ENCODE measurements around the gene CCDC102A. TPM values are rescaled to one million over a fixed set of nuclear protein-coding genes. Genes with fewer than 3 reads are reported as not detected.

CCDC102A gene
- total RNA-seq, 1 donor from 2014 or later, result 11.2 TPM

DNA sequence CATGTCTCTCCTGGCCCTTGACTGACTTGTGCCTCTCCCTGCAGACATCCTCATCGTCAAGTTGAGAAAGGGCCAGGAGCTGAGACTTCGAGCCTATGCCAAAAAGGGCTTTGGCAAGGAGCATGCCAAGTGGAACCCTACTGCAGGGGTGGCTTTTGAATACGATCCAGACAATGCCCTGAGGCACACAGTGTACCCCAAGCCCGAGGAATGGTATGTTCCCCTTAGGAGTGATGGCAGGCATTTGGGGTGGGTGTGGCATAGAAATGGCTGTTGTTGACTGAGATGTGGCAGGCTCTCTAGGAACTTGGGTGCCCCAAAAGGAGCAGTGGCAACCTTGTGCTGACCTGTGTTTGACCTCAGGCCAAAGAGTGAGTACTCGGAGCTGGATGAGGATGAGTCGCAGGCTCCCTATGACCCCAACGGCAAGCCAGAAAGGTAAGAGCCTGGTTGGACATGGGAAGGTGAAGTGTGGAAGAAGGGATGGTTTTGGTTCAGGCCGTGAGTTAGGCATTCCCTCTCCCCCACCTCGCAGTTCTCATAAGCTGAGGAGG, 66.4 kb downstream of the CCDC102A start:
- intact Hi-C loops (cut with micrococcal nuclease), result no loop called here

DNA sequence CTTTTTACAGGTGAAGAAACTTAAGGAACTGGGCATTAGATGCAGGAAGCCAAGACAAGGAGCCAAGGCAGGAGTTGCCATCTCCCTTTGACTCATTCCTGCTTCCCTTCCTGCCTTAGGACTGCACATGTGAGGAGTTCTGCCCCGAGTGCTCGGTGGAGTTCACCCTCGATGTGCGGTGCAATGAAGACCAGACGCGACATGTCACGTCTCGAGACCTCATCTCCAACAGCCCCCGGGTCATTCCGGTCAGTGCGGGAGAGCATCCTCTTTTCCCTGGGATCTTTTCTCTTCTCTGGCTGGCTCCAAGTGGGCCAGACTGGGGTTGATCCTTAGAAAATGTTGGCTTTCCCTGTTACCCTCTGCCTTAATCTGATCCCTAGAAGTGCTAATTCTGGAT, 67.3 kb downstream of the CCDC102A start:
- intact Hi-C loops (cut with micrococcal nuclease), result no loop called here

GRCh38 chr16:57468346-57468745, 68.0 kb downstream of the CCDC102A start:
- intact Hi-C loops (cut with micrococcal nuclease), result no loop called here

- intact Hi-C loops (cut with micrococcal nuclease), result no loop called here
Observed at GRCh38 chr16:57464523-57464922, 71.8 kb downstream of the CCDC102A start.

GRCh38 chr16:57462978-57463362, 73.4 kb downstream of the CCDC102A start:
- intact Hi-C loops (cut with micrococcal nuclease), result loop anchor here (1.0 to 2.0 kb wide), 11 partner anchors 12 to 1012 kb away; partner anchors contain the start of genes CCDC102A, CIAPIN1, COQ9 and DOK4

DNA sequence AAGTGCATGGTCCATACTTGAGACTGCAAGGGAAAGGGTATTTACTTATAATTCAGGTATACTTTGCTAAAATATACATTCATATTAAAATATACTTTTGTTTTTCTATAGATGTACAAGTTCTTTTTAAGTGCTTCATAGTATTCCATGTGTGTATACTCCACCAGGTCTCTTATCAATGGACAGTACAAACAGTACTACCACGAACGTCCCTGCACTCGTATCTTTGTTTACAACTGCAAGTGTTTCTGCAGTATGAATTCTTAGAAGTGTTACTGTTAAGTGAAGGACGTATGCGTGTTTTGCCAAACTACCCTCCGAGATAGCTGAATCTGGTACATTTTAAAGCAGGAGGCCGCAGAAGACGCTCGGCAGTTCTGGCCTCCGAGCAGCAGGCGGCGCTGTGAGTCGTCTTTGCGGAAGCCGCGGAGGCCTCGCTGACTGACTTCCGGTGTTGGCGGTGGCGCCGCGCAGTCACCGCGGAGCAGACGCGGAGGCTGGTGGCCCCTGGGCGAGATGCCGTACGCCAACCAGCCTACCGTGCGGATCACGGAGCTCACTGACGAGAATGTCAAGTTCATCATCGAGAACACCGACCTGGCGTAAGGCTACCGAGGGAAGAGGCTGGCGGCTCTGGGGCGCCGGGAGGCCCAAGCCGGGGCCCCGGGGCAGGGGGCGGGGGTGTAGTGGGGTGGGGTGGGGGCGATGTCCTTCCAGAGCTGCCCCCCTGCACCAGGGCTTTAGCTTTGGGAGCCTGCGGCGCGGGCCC, 74.0 kb downstream of the CCDC102A start, which contains the start of gene POLR2C:
POLR2C (plus strand) TSS at position 471 of the 769 bp plus-strand sequence; CDS start at position 517, 46 bp downstream.
- intact Hi-C loops (cut with micrococcal nuclease), result loop anchor here (1.0 to 2.0 kb wide), 11 partner anchors 13 to 1011 kb away; partner anchors contain the start of genes CCDC102A, CIAPIN1, COQ9 and DOK4

Other genes starting within 250 kb of the CCDC102A start
- gene CCL22, start 177.8 kb downstream of the CCDC102A start, total RNA-seq, result 0.63 and 0.71 TPM in 2 replicates
- not detected in 2 replicates for gene CX3CL1, start 164.1 kb downstream of the CCDC102A start, total RNA-seq
- gene CCL17, start 131.8 kb downstream of the CCDC102A start, total RNA-seq, result 0.56 and 0.98 TPM in 2 replicates
- 67.4 and 70.8 TPM in 2 replicates for gene CIAPIN1, start 89.2 kb downstream of the CCDC102A start, total RNA-seq
- gene COQ9, start 89.1 kb downstream of the CCDC102A start, total RNA-seq, result 39.1 and 41.3 TPM in 2 replicates
- gene POLR2C, start 73.9 kb downstream of the CCDC102A start, total RNA-seq, result 73.2 and 74.5 TPM in 2 replicates
- 2.6 and 3.6 TPM in 2 replicates for gene DOK4, start 50.1 kb downstream of the CCDC102A start, total RNA-seq
- 13.8 and 15.5 TPM in 2 replicates for gene ADGRG5, start 6.1 kb upstream of the CCDC102A start, total RNA-seq
- gene ADGRG1, start 92.1 kb upstream of the CCDC102A start, total RNA-seq, result 3.9 and 4.5 TPM in 2 replicates
- not detected in 2 replicates for gene ADGRG3, start 131.7 kb upstream of the CCDC102A start, total RNA-seq
- not detected in 2 replicates for gene DRC7, start 158.2 kb upstream of the CCDC102A start, total RNA-seq
- gene KATNB1, start 199.2 kb upstream of the CCDC102A start, total RNA-seq, result 32.1 and 34.9 TPM in 2 replicates

Data from T-helper 1 cell treated with Interleukin-12 subunit alpha and Interleukin-12 subunit beta and Interleukin-4 antibody, amounts not matched to agents 30 ng/mL and 1 ng/mL, for 36 hours (primary cell).